Measurements from ENCODE around the gene RTL10. TPM values are rescaled to one million over a fixed set of nuclear protein-coding genes. Genes with fewer than 3 reads are reported as not detected.

The RTL10 gene
- total and polyA plus RNA-seq, 2 donors from 2014 or later, result 8.8 to 16.7 TPM

- intact Hi-C loops (cut with DNase I), result no loop called here
- Histone ChIP-seq H3K36me3 (ENCODE audit: control insufficient read depth in 2 of 3, insufficient read depth in 3 of 3, low read length in 3 of 3) (no peaks in the 10 kb centered on the region), H3K27ac (ENCODE audit: low read depth in 2 of 2, low read length in 2 of 2) (no peak overlapping the region), H3K27me3 (ENCODE audit: control insufficient read depth, insufficient read depth, low read length) (no peaks in the 10 kb centered on the region), H3K4me3 (ENCODE audit: low read length in 3 of 3) (no peak overlapping the region), H3K9me3 (ENCODE audit: control insufficient read depth in 2 of 3, insufficient read depth in 1 of 3, low read length in 3 of 3) (no peaks in the 10 kb centered on the region), H3K9ac (ENCODE audit: low read length in 3 of 3) (no peak overlapping the region), H3K4me1 (ENCODE audit: control insufficient read depth in 2 of 3, insufficient read depth in 2 of 3, low read depth in 1 of 3, low read length in 3 of 3) (peaks cover 0 to 9% (median 7%) of the 10 kb centered on the region in 3 donors)
- peak in 2 of 5 donors; percentile 41 to 72 for DNase-seq
- TF ChIP-seq CTCF (IDR thresholded peaks at IDR 0.05; ENCODE audit: borderline replicate concordance, extremely low read depth, insufficient read depth), result no peak
- FAIRE-seq, result no peak
Observed at GRCh38 chr22:19843857-19844376, 10.8 kb downstream of the RTL10 start.

GRCh38 chr22:19843107-19843856, 11.4 kb downstream of the RTL10 start:
- Histone ChIP-seq H3K9ac (ENCODE audit: low read length in 3 of 3) (no peak overlapping the region), H3K4me1 (ENCODE audit: control insufficient read depth in 2 of 3, insufficient read depth in 2 of 3, low read depth in 1 of 3, low read length in 3 of 3) (peaks cover 0 to 6% (median under 1%) of the 10 kb centered on the region in 3 donors), H3K9me3 (ENCODE audit: control insufficient read depth in 2 of 3, insufficient read depth in 1 of 3, low read length in 3 of 3) (no peaks in the 10 kb centered on the region), H3K36me3 (ENCODE audit: control insufficient read depth in 2 of 3, insufficient read depth in 3 of 3, low read length in 3 of 3) (no peaks in the 10 kb centered on the region), H3K4me3 (ENCODE audit: low read length in 3 of 3) (no peak overlapping the region), H3K27ac (ENCODE audit: low read depth in 2 of 2, low read length in 2 of 2) (no peak overlapping the region), H3K27me3 (ENCODE audit: control insufficient read depth, insufficient read depth, low read length) (no peaks in the 10 kb centered on the region)
- intact Hi-C loops (cut with DNase I), result no loop called here
- FAIRE-seq (no peak), DNase-seq (peak in 4 of 5 donors; percentile 32 to 61 (median 40))
- no peak for TF ChIP-seq CTCF (IDR thresholded peaks at IDR 0.05; ENCODE audit: borderline replicate concordance, extremely low read depth, insufficient read depth)

- Histone ChIP-seq H3K9me3 (ENCODE audit: control insufficient read depth in 2 of 3, insufficient read depth in 1 of 3, low read length in 3 of 3) (no peaks in the 10 kb centered on the region), H3K4me1 (ENCODE audit: control insufficient read depth in 2 of 3, insufficient read depth in 2 of 3, low read depth in 1 of 3, low read length in 3 of 3) (peaks cover 0 to 5% (median 0%) of the 10 kb centered on the region in 3 donors), H3K36me3 (ENCODE audit: control insufficient read depth in 2 of 3, insufficient read depth in 3 of 3, low read length in 3 of 3) (no peaks in the 10 kb centered on the region), H3K27ac (ENCODE audit: low read depth in 2 of 2, low read length in 2 of 2) (no peak overlapping the region), H3K4me3 (ENCODE audit: low read length in 3 of 3) (no peak overlapping the region), H3K27me3 (ENCODE audit: control insufficient read depth, insufficient read depth, low read length) (no peaks in the 10 kb centered on the region), H3K9ac (ENCODE audit: low read length in 3 of 3) (no peak overlapping the region)
- intact Hi-C loops (cut with DNase I), result no loop called here
- TF ChIP-seq CTCF (IDR thresholded peaks at IDR 0.05; ENCODE audit: borderline replicate concordance, extremely low read depth, insufficient read depth), result no peak
- FAIRE-seq (no peak), DNase-seq (peak in 4 of 5 donors; percentile 42 to 50 (median 48))
Observed at GRCh38 chr22:19842393-19843106, 12.1 kb downstream of the RTL10 start.
